Measurements from ENCODE around the gene TMCO4. TPM values are rescaled to one million over a fixed set of nuclear protein-coding genes. Genes with fewer than 3 reads are reported as not detected.

TMCO4 gene
- total and polyA plus RNA-seq, 2 of the 4 experiments (the other 2 are of a cell fraction) = 7.3 to 8.6 TPM

DNA sequence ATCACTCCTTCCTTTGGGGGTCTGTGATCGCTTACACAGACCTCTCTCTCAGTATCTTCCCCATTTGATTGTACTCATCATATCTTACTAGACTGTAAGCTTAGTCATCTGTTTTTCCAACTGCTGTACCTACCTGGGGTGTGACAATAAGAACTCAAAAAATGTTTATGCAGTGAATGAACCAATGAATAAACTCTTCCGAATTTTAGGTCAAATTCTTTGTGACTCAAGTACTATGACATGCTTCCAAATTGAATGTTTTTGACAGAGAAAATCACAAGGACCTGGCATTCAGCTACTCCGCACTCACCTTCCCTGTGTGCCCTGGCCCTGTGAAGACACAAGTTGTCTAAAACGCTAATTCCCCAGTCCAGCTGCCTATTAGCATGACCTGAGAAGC, 42.1 kb downstream of the TMCO4 start (continued):
- TF ChIP-seq, protein P1, sequence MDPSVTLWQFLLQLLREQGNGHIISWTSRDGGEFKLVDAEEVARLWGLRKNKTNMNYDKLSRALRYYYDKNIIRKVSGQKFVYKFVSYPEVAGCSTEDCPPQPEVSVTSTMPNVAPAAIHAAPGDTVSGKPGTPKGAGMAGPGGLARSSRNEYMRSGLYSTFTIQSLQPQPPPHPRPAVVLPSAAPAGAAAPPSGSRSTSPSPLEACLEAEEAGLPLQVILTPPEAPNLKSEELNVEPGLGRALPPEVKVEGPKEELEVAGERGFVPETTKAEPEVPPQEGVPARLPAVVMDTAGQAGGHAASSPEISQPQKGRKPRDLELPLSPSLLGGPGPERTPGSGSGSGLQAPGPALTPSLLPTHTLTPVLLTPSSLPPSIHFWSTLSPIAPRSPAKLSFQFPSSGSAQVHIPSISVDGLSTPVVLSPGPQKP (IDR thresholded peaks at IDR 0.05; ENCODE audit: borderline replicate concordance, low read depth, low read length) = no peak
- TF ChIP-seq CEBPB (IDR thresholded peaks at IDR 0.05; ENCODE audit: low read depth, low read length) = no peak

DNA sequence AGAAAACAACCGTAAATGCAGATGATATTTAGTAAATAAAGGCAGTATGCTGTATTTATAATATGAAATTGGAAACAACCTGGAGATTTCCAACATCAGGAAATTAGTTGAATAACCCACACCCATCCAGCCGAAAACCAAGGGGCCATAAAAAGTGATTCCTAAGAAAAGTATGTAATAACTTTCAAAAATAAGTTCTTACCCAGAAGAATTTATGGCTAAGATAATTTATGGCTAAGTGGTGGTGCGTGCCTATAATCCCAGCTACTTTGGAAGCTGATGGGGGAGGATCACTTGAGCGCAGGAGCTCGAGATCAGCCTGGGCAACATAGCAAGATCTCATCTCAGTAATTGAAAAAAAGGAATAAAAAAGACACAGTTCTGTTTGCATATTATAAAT, 43.2 kb downstream of the TMCO4 start:
- no peak overlapping the region for H4K91ac ChIP-seq (ENCODE audit: insufficient read depth, low read depth, low read length)
- no peak overlapping the region for H4K5ac ChIP-seq (ENCODE audit: low read depth, low read length)
- H3K4me1 ChIP-seq (ENCODE audit: control insufficient read depth, insufficient read depth, low read length) = peaks cover 7% of the 10 kb centered on the region
- dilution Hi-C loops (cut with HindIII; ENCODE audit: low sequenced_read_pairs, unreplicated experiment) = no loop called here
- no peak overlapping the region for H2BK120ac ChIP-seq (ENCODE audit: low read depth, low read length)
- peaks cover 15% of the 10 kb centered on the region; the same call in 1 of the 2 replicates for H3K9me1 ChIP-seq (ENCODE audit: insufficient read depth, low read length)
- no peak overlapping the region for H3K18ac ChIP-seq (ENCODE audit: low read depth, low read length)
- ChIA-PET CTCF (no interaction called here), POLR2A (ENCODE audit: unreplicated experiment) (no interaction called here)
- H3K14ac ChIP-seq (replicated peaks; ENCODE audit: low read depth, low read length) = no peak overlapping the region
- H2AK5ac ChIP-seq (ENCODE audit: low read depth, low read length) = no peak overlapping the region
- H3K79me1 ChIP-seq (ENCODE audit: low read depth in 1 of 2, low read length in 2 of 2) = no peaks in the 10 kb centered on the region
- TF ChIP-seq CEBPB (IDR thresholded peaks at IDR 0.05; ENCODE audit: low read depth, low read length) (no peak), BHLHE40 (IDR thresholded peaks at IDR 0.05; ENCODE audit: low read depth, low read length) (no peak), MAFK (IDR thresholded peaks at IDR 0.05; ENCODE audit: low read depth, low read length) (no peak), CHD1 (IDR thresholded peaks at IDR 0.05; ENCODE audit: low read depth, low read length) (no peak), FOS (IDR thresholded peaks at IDR 0.05; ENCODE audit: low read depth, low read length) (no peak), MAZ (IDR thresholded peaks at IDR 0.05; ENCODE audit: borderline replicate concordance, low read depth, low read length) (no peak), MXI1 (IDR thresholded peaks at IDR 0.05; ENCODE audit: borderline replicate concordance, low read depth, low read length) (no peak), RAD21 (IDR thresholded peaks at IDR 0.05; ENCODE audit: low read length) (no peak), RCOR1 (IDR thresholded peaks at IDR 0.05; ENCODE audit: insufficient replicate concordance, low read length) (no peak), NFE2L2 (IDR thresholded peaks at IDR 0.05; ENCODE audit: low read depth, low read length) (no peak), SMC3 (IDR thresholded peaks at IDR 0.05; ENCODE audit: low read depth, low read length) (no peak)
- TF ChIP-seq, protein P2, sequence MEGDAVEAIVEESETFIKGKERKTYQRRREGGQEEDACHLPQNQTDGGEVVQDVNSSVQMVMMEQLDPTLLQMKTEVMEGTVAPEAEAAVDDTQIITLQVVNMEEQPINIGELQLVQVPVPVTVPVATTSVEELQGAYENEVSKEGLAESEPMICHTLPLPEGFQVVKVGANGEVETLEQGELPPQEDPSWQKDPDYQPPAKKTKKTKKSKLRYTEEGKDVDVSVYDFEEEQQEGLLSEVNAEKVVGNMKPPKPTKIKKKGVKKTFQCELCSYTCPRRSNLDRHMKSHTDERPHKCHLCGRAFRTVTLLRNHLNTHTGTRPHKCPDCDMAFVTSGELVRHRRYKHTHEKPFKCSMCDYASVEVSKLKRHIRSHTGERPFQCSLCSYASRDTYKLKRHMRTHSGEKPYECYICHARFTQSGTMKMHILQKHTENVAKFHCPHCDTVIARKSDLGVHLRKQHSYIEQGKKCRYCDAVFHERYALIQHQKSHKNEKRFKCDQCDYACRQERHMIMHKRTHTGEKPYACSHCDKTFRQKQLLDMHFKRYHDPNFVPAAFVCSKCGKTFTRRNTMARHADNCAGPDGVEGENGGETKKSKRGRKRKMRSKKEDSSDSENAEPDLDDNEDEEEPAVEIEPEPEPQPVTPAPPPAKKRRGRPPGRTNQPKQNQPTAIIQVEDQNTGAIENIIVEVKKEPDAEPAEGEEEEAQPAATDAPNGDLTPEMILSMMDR (conservative IDR thresholded peaks at IDR 0.05; ENCODE audit: low read depth, low read length) = no peak
- TF ChIP-seq, protein P1 (IDR thresholded peaks at IDR 0.05; ENCODE audit: borderline replicate concordance, low read depth, low read length) = no peak
- BruUV-seq (replicated peaks) = no TSS peak
- H3K4me3 ChIP-seq (ENCODE audit: insufficient read depth, low read depth, low read length) = no peak overlapping the region
- H3K23ac ChIP-seq (ENCODE audit: low read depth, low read length) = no peak overlapping the region
- no peaks in the 10 kb centered on the region for H4K20me1 ChIP-seq (ENCODE audit: insufficient read depth, low read length)
- no peak overlapping the region for H2AFZ ChIP-seq (replicated peaks; ENCODE audit: low read length, poor library complexity)
- in situ Hi-C loops (cut with MboI; ENCODE audit: low sequenced_read_pairs) = no loop called here
- H3K27ac ChIP-seq (ENCODE audit: insufficient read depth, low read length) = no peak overlapping the region
- ATAC-seq (ENCODE audit: low read depth) (no peak), DNase-seq (no peak)
- no peaks in the 10 kb centered on the region for H3K9me3 ChIP-seq (ENCODE audit: control insufficient read depth, insufficient read depth, low read length)
- no peak overlapping the region for H2AK9ac ChIP-seq (replicated peaks; ENCODE audit: low read depth, low read length, poor library complexity)
- H3K4ac ChIP-seq (ENCODE audit: low read depth, low read length) = no peak overlapping the region
- H3K4me2 ChIP-seq (ENCODE audit: low read depth, low read length) = no peak overlapping the region
- H2BK5ac ChIP-seq (ENCODE audit: low read depth, low read length, poor library complexity, severe bottlenecking) = no peak overlapping the region
- H2BK20ac ChIP-seq (ENCODE audit: low read depth, low read length) = no peak overlapping the region
- H4K8ac ChIP-seq (ENCODE audit: low read depth in 2 of 2, low read length in 2 of 2) = no peak overlapping the region
- no CpG with 5 or more reads among the region's 5 CpGs for WGBS, 2 experiments (ENCODE audit: extremely low coverage in 2 of 2, insufficient read length in 1 of 2)
- H3K36me3 ChIP-seq (ENCODE audit: control insufficient read depth, insufficient read depth, low read length) = peaks cover 4% of the 10 kb centered on the region
- no peak overlapping the region for H3K9ac ChIP-seq (ENCODE audit: low read depth, low read length)
- H3K27me3 ChIP-seq (ENCODE audit: control insufficient read depth, insufficient read depth, low read length) = no peaks in the 10 kb centered on the region
- intact Hi-C loops (cut with micrococcal nuclease) = no loop called here
- H2BK15ac ChIP-seq (ENCODE audit: low read depth, low read length) = no peak overlapping the region
- H3K56ac ChIP-seq (ENCODE audit: extremely low read depth, insufficient read depth, low read length) = no peak overlapping the region
